ENCODE results near the gene PRM1. TPM values are rescaled to one million over a fixed set of nuclear protein-coding genes. Genes with fewer than 3 reads are reported as not detected.

The PRM1 gene
- total RNA-seq, 1 experiment from 2014 or later = not detected

DNA sequence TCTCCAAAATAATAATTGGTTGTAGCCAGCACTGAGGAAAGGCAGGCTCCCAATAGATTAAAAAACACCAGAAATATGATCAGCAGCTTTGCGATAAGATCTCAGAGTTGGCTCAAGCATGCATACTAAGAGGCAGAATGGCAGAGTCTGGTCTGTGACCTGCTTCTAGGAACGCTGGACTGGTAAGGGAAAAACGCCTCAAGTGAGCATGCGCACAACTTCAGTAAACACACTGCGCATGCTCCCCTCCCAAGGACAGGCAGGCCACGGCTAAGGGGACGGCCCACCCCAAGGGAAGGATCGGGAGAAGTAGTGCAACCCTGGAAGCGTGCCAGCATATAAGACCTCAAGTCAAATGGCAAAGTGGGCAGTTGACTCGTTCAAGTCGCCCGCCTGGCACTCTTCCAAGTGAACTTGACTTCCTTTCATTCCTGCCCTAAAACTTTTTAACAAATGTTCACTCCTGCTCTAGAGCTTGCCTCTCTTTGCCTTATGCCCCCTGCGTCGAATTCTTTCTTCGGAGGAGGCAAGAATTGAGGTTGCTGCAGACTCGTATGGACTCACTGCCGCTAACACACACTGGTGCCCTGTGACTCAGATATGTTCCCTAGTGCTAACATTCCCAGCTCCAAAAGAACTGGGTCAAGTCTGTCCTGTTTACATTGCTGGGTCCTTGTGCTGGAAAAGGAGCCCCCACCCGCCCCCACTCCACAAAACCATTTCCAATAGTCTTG lies 22.4 kb upstream of the PRM1 start:
- no peaks in the 10 kb centered on the region for H3K9me3 ChIP-seq (ENCODE audit: control insufficient read depth, insufficient read depth, low read depth, low read length)
- TF ChIP-seq, protein P1, sequence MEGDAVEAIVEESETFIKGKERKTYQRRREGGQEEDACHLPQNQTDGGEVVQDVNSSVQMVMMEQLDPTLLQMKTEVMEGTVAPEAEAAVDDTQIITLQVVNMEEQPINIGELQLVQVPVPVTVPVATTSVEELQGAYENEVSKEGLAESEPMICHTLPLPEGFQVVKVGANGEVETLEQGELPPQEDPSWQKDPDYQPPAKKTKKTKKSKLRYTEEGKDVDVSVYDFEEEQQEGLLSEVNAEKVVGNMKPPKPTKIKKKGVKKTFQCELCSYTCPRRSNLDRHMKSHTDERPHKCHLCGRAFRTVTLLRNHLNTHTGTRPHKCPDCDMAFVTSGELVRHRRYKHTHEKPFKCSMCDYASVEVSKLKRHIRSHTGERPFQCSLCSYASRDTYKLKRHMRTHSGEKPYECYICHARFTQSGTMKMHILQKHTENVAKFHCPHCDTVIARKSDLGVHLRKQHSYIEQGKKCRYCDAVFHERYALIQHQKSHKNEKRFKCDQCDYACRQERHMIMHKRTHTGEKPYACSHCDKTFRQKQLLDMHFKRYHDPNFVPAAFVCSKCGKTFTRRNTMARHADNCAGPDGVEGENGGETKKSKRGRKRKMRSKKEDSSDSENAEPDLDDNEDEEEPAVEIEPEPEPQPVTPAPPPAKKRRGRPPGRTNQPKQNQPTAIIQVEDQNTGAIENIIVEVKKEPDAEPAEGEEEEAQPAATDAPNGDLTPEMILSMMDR (IDR thresholded peaks at IDR 0.05) = no peak
- TF ChIP-seq SIN3A (IDR thresholded peaks at IDR 0.05; ENCODE audit: borderline replicate concordance, insufficient read depth, low read depth, low read length) (no peak), POLR2AphosphoS5 (IDR thresholded peaks at IDR 0.05; ENCODE audit: low read depth, low read length) (no peak), TCF7L2 (IDR thresholded peaks at IDR 0.05; ENCODE audit: low read depth, low read length) (no peak)
- TF ChIP-seq, protein P2, sequence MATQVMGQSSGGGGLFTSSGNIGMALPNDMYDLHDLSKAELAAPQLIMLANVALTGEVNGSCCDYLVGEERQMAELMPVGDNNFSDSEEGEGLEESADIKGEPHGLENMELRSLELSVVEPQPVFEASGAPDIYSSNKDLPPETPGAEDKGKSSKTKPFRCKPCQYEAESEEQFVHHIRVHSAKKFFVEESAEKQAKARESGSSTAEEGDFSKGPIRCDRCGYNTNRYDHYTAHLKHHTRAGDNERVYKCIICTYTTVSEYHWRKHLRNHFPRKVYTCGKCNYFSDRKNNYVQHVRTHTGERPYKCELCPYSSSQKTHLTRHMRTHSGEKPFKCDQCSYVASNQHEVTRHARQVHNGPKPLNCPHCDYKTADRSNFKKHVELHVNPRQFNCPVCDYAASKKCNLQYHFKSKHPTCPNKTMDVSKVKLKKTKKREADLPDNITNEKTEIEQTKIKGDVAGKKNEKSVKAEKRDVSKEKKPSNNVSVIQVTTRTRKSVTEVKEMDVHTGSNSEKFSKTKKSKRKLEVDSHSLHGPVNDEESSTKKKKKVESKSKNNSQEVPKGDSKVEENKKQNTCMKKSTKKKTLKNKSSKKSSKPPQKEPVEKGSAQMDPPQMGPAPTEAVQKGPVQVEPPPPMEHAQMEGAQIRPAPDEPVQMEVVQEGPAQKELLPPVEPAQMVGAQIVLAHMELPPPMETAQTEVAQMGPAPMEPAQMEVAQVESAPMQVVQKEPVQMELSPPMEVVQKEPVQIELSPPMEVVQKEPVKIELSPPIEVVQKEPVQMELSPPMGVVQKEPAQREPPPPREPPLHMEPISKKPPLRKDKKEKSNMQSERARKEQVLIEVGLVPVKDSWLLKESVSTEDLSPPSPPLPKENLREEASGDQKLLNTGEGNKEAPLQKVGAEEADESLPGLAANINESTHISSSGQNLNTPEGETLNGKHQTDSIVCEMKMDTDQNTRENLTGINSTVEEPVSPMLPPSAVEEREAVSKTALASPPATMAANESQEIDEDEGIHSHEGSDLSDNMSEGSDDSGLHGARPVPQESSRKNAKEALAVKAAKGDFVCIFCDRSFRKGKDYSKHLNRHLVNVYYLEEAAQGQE (IDR thresholded peaks at IDR 0.05; ENCODE audit: insufficient read depth in 1 of 2, low read depth in 2 of 2, low read length in 1 of 2) = no peak
- no peaks in the 10 kb centered on the region for H3K27me3 ChIP-seq (ENCODE audit: control insufficient read depth, insufficient read depth, low read length)
- in situ Hi-C loops (cut with HindIII; ENCODE audit: low pct_unique_long_range_greater_than_20kb, low sequenced_read_pairs) (no loop called here), intact Hi-C loops (cut with micrococcal nuclease; ENCODE audit: unreplicated experiment) (no loop called here)
- ATAC-seq = no peak
- peaks cover 3% of the 10 kb centered on the region; the same call in 1 of the 2 replicates for H3K4me1 ChIP-seq (ENCODE audit: control insufficient read depth, insufficient read depth, low read length)
- H3K27ac ChIP-seq (ENCODE audit: low read length) = no peak overlapping the region
- no peak for DNase-seq (ENCODE audit: low read depth, low spot score)
- no peak overlapping the region for H3K4me3 ChIP-seq (ENCODE audit: low read depth in 2 of 2, low read length in 2 of 2)
- H3K36me3 ChIP-seq (ENCODE audit: control insufficient read depth, insufficient read depth, low read length) = no peaks in the 10 kb centered on the region
- CTCF ChIA-PET = no interaction called here
- BruUV-seq (replicated peaks) = no TSS peak
- POLR2A ChIA-PET = no interaction called here

DNA sequence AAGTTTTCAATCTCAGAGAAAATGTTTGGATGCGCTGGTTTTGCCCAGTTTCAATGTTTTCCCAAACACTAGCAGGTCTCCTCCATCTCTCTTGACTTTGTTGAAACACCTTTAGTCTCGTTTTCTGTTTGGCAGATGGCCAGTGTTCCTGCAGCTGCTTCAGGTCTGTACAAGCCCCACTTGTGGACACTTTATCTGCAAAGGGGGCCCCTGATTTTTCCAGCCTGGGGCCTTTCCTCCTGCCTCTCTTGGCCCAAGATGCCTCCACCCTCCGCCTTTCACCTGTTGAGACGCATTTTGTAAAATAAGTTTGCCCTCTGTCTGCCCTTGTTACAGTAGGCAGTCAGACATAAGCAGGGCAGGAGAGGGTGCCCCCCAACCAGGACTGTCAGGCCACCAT lies 21.8 kb upstream of the PRM1 start:
- no peak overlapping the region for H3K27ac ChIP-seq (ENCODE audit: low read length)
- TF ChIP-seq, protein P1 (IDR thresholded peaks at IDR 0.05) = no peak
- TF ChIP-seq SIN3A (IDR thresholded peaks at IDR 0.05; ENCODE audit: borderline replicate concordance, insufficient read depth, low read depth, low read length) (no peak), POLR2AphosphoS5 (IDR thresholded peaks at IDR 0.05; ENCODE audit: low read depth, low read length) (no peak), TCF7L2 (IDR thresholded peaks at IDR 0.05; ENCODE audit: low read depth, low read length) (no peak)
- TF ChIP-seq, protein P2 (IDR thresholded peaks at IDR 0.05; ENCODE audit: insufficient read depth in 1 of 2, low read depth in 2 of 2, low read length in 1 of 2) = no peak
- H3K9me3 ChIP-seq (ENCODE audit: control insufficient read depth, insufficient read depth, low read depth, low read length) = no peaks in the 10 kb centered on the region
- DNase-seq (ENCODE audit: low read depth, low spot score) (no peak), ATAC-seq (no peak)
- in situ Hi-C loops (cut with HindIII; ENCODE audit: low pct_unique_long_range_greater_than_20kb, low sequenced_read_pairs) = no loop called here
- no TSS peak for BruUV-seq (replicated peaks)
- POLR2A ChIA-PET = no interaction called here
- no peaks in the 10 kb centered on the region for H3K27me3 ChIP-seq (ENCODE audit: control insufficient read depth, insufficient read depth, low read length)
- no peaks in the 10 kb centered on the region for H3K36me3 ChIP-seq (ENCODE audit: control insufficient read depth, insufficient read depth, low read length)
- CTCF ChIA-PET = no interaction called here
- H3K4me1 ChIP-seq (ENCODE audit: control insufficient read depth, insufficient read depth, low read length) = peaks cover under 1% of the 10 kb centered on the region; the same call in 1 of the 2 replicates
- H3K4me3 ChIP-seq (ENCODE audit: low read depth in 2 of 2, low read length in 2 of 2) = no peak overlapping the region
- intact Hi-C loops (cut with micrococcal nuclease; ENCODE audit: unreplicated experiment) = no loop called here

All from Panc1 (cell line).